HepG2 (cell line): ENCODE results near the gene HORMAD2. TPM values are rescaled to one million over a fixed set of nuclear protein-coding genes. Genes with fewer than 3 reads are reported as not detected.

ENCODE experiments used
- BRCA1 ChIP-seq: sonication (generic); formaldehyde crosslinking; IDR thresholded peaks from 2 replicates; pipeline ENCODE4 v1.4.0; 2020; ENCODE audit warnings: missing genetic modification reagents
- EP300 ChIP-seq, 3 experiments: sonication (generic) in 1 of 3; formaldehyde crosslinking in 1 of 3; IDR thresholded peaks; 2 replicates each; pipeline versions ENCODE4 v1.5.1 to v1.6.1; 2011 to 2020; ENCODE audit warnings: low read depth in 2 of 3, low read length in 2 of 3, borderline replicate concordance in 1 of 3, improper control_type of control experiment in 1 of 3, mild to moderate bottlenecking in 1 of 3, missing genetic modification reagents in 1 of 3, moderate library complexity in 1 of 3
- HMG20B ChIP-seq: conservative IDR thresholded peaks from 2 replicates; pipeline ENCODE4 v1.6.1; 2016; ENCODE audit warnings: missing genetic modification reagents, missing compliant biosample characterization
- JUND ChIP-seq: sonication (generic); formaldehyde crosslinking; IDR thresholded peaks from 2 replicates; pipeline ENCODE4 v1.8.0; 2022; ENCODE audit warnings: mild to moderate bottlenecking, missing genetic modification reagents
- MEF2D ChIP-seq: sonication (generic); formaldehyde crosslinking; IDR thresholded peaks from 2 replicates; pipeline ENCODE4 v1.5.1; 2020; ENCODE audit warnings: mild to moderate bottlenecking, missing genetic modification reagents
- MXI1 ChIP-seq: IDR thresholded peaks from 3 replicates; pipeline ENCODE4 v1.6.1; 2012; ENCODE audit warnings: low read depth, low read length, inconsistent platforms, borderline replicate concordance
- MZF1 ChIP-seq: sonication (generic); formaldehyde crosslinking; IDR thresholded peaks from 2 replicates; pipeline ENCODE4 v1.8.1; 2023; ENCODE audit warnings: mild to moderate bottlenecking, missing genetic modification reagents, borderline replicate concordance
- NAIF1 ChIP-seq: sonication (generic); formaldehyde crosslinking; IDR thresholded peaks from 2 replicates; pipeline ENCODE4 v1.5.0; 2020; ENCODE audit warnings: mild to moderate bottlenecking, missing genetic modification reagents, borderline replicate concordance
- RFXAP ChIP-seq: sonication (generic); formaldehyde crosslinking; IDR thresholded peaks from 2 replicates; pipeline ENCODE4 v1.4.0; 2020; ENCODE audit warnings: missing genetic modification reagents, borderline replicate concordance
- STAG1 ChIP-seq: sonication (generic); formaldehyde crosslinking; IDR thresholded peaks from 2 replicates; pipeline ENCODE4 v1.4.0; 2020; ENCODE audit warnings: missing genetic modification reagents
- YEATS4 ChIP-seq: sonication (generic); formaldehyde crosslinking; IDR thresholded peaks from 2 replicates; pipeline ENCODE4 v1.4.0; 2020; ENCODE audit warnings: missing genetic modification reagents, borderline replicate concordance
- ZBTB3 ChIP-seq: sonication (generic); formaldehyde crosslinking; IDR thresholded peaks from 2 replicates; pipeline ENCODE4 v1.4.0; 2020; ENCODE audit warnings: low read depth, mild to moderate bottlenecking, moderate library complexity, missing genetic modification reagents, borderline replicate concordance
- ZNF30 ChIP-seq: sonication (generic); formaldehyde crosslinking; IDR thresholded peaks from 2 replicates; pipeline ENCODE4 v1.5.0; 2020; ENCODE audit warnings: mild to moderate bottlenecking, missing genetic modification reagents
- ZNF333 ChIP-seq: sonication (generic); formaldehyde crosslinking; IDR thresholded peaks from 2 replicates; pipeline ENCODE4 v1.4.0; 2020; ENCODE audit warnings: mild to moderate bottlenecking, missing genetic modification reagents, borderline replicate concordance
- ZNF615 ChIP-seq: sonication (generic); formaldehyde crosslinking; IDR thresholded peaks from 2 replicates; pipeline ENCODE4 v1.5.0; 2020; ENCODE audit warnings: mild to moderate bottlenecking, missing genetic modification reagents, borderline replicate concordance
- ZNF619 ChIP-seq: sonication (generic); formaldehyde crosslinking; IDR thresholded peaks from 2 replicates; pipeline ENCODE4 v1.4.0; 2020; ENCODE audit warnings: mild to moderate bottlenecking, missing genetic modification reagents
- ZNF670 ChIP-seq: sonication (generic); formaldehyde crosslinking; IDR thresholded peaks from 2 replicates; pipeline ENCODE4 v1.8.0; 2022; ENCODE audit warnings: mild to moderate bottlenecking, missing genetic modification reagents, borderline replicate concordance
- ZNF766 ChIP-seq: sonication (generic); formaldehyde crosslinking; IDR thresholded peaks from 2 replicates; pipeline ENCODE4 v1.5.0; 2020; ENCODE audit warnings: missing genetic modification reagents, borderline replicate concordance
- polyA plus RNA-seq, 8 experiments: library from polyadenylated mRNA; depleted of rRNA in 3 of 8; stranded (reverse) in 7 of 8; unstranded in 1 of 8; fragments of >200 nt; fragmentation: Illumina TruSeq in 4 of 8; extraction: Trizol in 4 of 8; gene quantifications; 2 replicates each; pipeline versions ENCODE4 v1.2.1 to v1.2.3, GENCODE V29; 2011 to 2016; ENCODE audit warnings: low read depth in 4 of 8, missing spikeins in 1 of 8, mixed read lengths in 1 of 8; ENCODE audit not compliant: insufficient read depth in 1 of 8
- total RNA-seq, 5 experiments: library from RNA; depleted of rRNA; stranded (reverse); fragments of >200 nt; fragmentation: Illumina TruSeq; extraction: Trizol; gene quantifications; 2 replicates each; pipeline ENCODE4 v1.2.3, GENCODE V29; 2016; ENCODE audit warnings: low read depth in 1 of 5
- TF ChIP-seq, protein P1 (sequence below): sonication (generic); formaldehyde crosslinking; IDR thresholded peaks from 2 replicates; pipeline ENCODE4 v1.4.0; 2020; ENCODE audit warnings: mild to moderate bottlenecking, low read depth, missing genetic modification reagents
- TF ChIP-seq, protein P2 (sequence below): sonication (generic); formaldehyde crosslinking; IDR thresholded peaks from 2 replicates; pipeline ENCODE4 v1.4.0; 2020; ENCODE audit warnings: mild to moderate bottlenecking, missing genetic modification reagents
- TF ChIP-seq, protein P3 (sequence below): sonication (generic); formaldehyde crosslinking; IDR thresholded peaks from 2 replicates; pipeline ENCODE4 v1.5.1; 2020; ENCODE audit warnings: missing genetic modification reagents, mild to moderate bottlenecking, borderline replicate concordance
- TF ChIP-seq, protein P4 (sequence below): sonication (generic); formaldehyde crosslinking; IDR thresholded peaks from 2 replicates; pipeline ENCODE4 v1.4.0; 2020; ENCODE audit warnings: missing genetic modification reagents
- TF ChIP-seq, protein P5 (sequence below): IDR thresholded peaks from 2 replicates; pipeline ENCODE4 v1.6.1; 2016

The HORMAD2 gene
- total and polyA plus RNA-seq, 2 of the 13 experiments (the other 11 are each of a cell fraction or from before 2014, with no cell fraction given), result not detected

DNA sequence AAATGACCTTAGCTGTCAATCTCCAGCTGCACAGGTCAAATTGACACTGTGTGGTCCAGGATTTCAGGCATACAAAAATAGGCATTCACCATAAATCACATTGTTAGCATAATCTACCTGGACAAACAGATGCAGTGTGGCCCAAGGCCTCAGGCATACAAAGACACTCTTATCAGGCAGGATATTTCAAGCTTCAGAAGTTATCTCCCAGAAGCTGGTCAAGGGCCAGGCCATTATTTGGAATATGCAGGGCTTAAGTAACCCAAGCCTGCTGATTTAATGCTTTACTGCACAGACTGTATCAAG is 25.5 kb upstream of the HORMAD2 start (continued):
- peak in 1 of 2 experiments; percentile 85; a peak in 2 of 4 replicates for TF ChIP-seq EP300 (IDR thresholded peaks at IDR 0.05; ENCODE audit: low read depth in 2 of 2, low read length in 2 of 2)
- peak; percentile 76; the same call in 1 of the 2 replicates for TF ChIP-seq EP300 (CRISPR knock-in tag; IDR thresholded peaks at IDR 0.05; ENCODE audit: borderline replicate concordance)
- TF ChIP-seq, protein P1, sequence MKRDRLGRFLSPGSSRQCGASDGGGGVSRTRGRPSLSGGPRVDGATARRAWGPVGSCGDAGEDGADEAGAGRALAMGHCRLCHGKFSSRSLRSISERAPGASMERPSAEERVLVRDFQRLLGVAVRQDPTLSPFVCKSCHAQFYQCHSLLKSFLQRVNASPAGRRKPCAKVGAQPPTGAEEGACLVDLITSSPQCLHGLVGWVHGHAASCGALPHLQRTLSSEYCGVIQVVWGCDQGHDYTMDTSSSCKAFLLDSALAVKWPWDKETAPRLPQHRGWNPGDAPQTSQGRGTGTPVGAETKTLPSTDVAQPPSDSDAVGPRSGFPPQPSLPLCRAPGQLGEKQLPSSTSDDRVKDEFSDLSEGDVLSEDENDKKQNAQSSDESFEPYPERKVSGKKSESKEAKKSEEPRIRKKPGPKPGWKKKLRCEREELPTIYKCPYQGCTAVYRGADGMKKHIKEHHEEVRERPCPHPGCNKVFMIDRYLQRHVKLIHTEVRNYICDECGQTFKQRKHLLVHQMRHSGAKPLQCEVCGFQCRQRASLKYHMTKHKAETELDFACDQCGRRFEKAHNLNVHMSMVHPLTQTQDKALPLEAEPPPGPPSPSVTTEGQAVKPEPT (CRISPR knock-in tag), result no peak
- no peak for TF ChIP-seq JUND (CRISPR knock-in tag)
- no peak for TF ChIP-seq ZNF615 (CRISPR knock-in tag)
- no peak for TF ChIP-seq ZNF670 (CRISPR knock-in tag)
- TF ChIP-seq BRCA1 (CRISPR knock-in tag), result no peak
- peak; percentile 60; the same call in 1 of the 2 replicates for TF ChIP-seq HMG20B (CRISPR knock-in tag)
- TF ChIP-seq, protein P2, sequence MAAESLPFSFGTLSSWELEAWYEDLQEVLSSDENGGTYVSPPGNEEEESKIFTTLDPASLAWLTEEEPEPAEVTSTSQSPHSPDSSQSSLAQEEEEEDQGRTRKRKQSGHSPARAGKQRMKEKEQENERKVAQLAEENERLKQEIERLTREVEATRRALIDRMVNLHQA (CRISPR knock-in tag), result no peak
- no peak for TF ChIP-seq NAIF1 (CRISPR knock-in tag)
- TF ChIP-seq, protein P3, sequence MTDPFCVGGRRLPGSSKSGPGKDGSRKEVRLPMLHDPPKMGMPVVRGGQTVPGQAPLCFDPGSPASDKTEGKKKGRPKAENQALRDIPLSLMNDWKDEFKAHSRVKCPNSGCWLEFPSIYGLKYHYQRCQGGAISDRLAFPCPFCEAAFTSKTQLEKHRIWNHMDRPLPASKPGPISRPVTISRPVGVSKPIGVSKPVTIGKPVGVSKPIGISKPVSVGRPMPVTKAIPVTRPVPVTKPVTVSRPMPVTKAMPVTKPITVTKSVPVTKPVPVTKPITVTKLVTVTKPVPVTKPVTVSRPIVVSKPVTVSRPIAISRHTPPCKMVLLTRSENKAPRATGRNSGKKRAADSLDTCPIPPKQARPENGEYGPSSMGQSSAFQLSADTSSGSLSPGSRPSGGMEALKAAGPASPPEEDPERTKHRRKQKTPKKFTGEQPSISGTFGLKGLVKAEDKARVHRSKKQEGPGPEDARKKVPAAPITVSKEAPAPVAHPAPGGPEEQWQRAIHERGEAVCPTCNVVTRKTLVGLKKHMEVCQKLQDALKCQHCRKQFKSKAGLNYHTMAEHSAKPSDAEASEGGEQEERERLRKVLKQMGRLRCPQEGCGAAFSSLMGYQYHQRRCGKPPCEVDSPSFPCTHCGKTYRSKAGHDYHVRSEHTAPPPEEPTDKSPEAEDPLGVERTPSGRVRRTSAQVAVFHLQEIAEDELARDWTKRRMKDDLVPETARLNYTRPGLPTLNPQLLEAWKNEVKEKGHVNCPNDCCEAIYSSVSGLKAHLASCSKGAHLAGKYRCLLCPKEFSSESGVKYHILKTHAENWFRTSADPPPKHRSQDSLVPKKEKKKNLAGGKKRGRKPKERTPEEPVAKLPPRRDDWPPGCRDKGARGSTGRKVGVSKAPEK (CRISPR knock-in tag), result no peak
- TF ChIP-seq ZNF619 (CRISPR knock-in tag), result no peak
- TF ChIP-seq MZF1 (CRISPR knock-in tag), result no peak
- TF ChIP-seq, protein P4, sequence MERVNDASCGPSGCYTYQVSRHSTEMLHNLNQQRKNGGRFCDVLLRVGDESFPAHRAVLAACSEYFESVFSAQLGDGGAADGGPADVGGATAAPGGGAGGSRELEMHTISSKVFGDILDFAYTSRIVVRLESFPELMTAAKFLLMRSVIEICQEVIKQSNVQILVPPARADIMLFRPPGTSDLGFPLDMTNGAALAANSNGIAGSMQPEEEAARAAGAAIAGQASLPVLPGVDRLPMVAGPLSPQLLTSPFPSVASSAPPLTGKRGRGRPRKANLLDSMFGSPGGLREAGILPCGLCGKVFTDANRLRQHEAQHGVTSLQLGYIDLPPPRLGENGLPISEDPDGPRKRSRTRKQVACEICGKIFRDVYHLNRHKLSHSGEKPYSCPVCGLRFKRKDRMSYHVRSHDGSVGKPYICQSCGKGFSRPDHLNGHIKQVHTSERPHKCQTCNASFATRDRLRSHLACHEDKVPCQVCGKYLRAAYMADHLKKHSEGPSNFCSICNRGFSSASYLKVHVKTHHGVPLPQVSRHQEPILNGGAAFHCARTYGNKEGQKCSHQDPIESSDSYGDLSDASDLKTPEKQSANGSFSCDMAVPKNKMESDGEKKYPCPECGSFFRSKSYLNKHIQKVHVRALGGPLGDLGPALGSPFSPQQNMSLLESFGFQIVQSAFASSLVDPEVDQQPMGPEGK (CRISPR knock-in tag), result 0 out of 2 replicates have a peak, but pooled peaks have one; percentile 14
- 0 out of 2 replicates have a peak, but pooled peaks have one; percentile 2 for TF ChIP-seq STAG1 (CRISPR knock-in tag)
- TF ChIP-seq, protein P5, sequence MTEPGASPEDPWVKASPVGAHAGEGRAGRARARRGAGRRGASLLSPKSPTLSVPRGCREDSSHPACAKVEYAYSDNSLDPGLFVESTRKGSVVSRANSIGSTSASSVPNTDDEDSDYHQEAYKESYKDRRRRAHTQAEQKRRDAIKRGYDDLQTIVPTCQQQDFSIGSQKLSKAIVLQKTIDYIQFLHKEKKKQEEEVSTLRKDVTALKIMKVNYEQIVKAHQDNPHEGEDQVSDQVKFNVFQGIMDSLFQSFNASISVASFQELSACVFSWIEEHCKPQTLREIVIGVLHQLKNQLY (CRISPR knock-in tag), result 0 out of 2 replicates have a peak, but pooled peaks have one; percentile 16
- peak; percentile 73; the same call in 1 of the 2 replicates for TF ChIP-seq MEF2D (CRISPR knock-in tag)
- no peak for TF ChIP-seq MXI1
- TF ChIP-seq ZNF333 (CRISPR knock-in tag), result no peak
- TF ChIP-seq ZNF30 (CRISPR knock-in tag), result no peak
- no peak for TF ChIP-seq YEATS4 (CRISPR knock-in tag)
- TF ChIP-seq RFXAP (CRISPR knock-in tag), result no peak
- TF ChIP-seq ZBTB3, result 0 out of 2 replicates have a peak, but pooled peaks have one; percentile 78
- no peak for TF ChIP-seq ZNF766 (CRISPR knock-in tag)
